HCT116 (cell line): Measurements from ENCODE around the gene STK39. TPM values are rescaled to one million over a fixed set of nuclear protein-coding genes. Genes with fewer than 3 reads are reported as not detected.

Experiments used
- ATAC-seq: fragments of 200-7000 bp; cut with Tn5 transposase; 2 replicates; pipeline ENCODE4 v1.9.1; 2020; ENCODE audit warnings: mild to moderate bottlenecking, moderate library complexity
- BruUV-seq: library from RNA; stranded (reverse); fragments of 400-500 nt; replicated peaks from 2 replicates; lab custom pipeline; 2021; lab: Mats Ljungman, UMichigan
- CTCF ChIA-PET: fragments of 300-600 bp; sonication (Branson Sonifier 250); formaldehyde crosslinking; loops from one replicate; lab custom pipeline; 2021; ENCODE audit warnings: antibody characterized with exemption; lab: Charles Lee
- POLR2A ChIA-PET: fragments of 300-600, 350-600 bp; sonication (Branson Sonifier 250); formaldehyde crosslinking; loops from one replicate; lab custom pipeline; 2021; ENCODE audit warnings: antibody characterized with exemption; lab: Charles Lee
- RAD21 ChIA-PET, 2 experiments: fragments of 300-600 bp; sonication (Branson Sonifier 250); formaldehyde crosslinking; loops; one replicate each; lab custom pipeline; 2023; ENCODE audit warnings: low total read pairs in 2 of 2; ENCODE audit not compliant: uncharacterized antibody in 2 of 2, unreplicated experiment in 2 of 2, low non-redundant PET in 1 of 2; lab: Charles Lee
- DNase-seq: peaks from one replicate; pipeline ENCODE4 v3.0.0-alpha.2; 2010; ENCODE audit warnings: low read depth, low spot score
- H2AFZ ChIP-seq: fragments of 200-600 bp; shearing (Covaris generic), sonication (generic); 2 replicates; pipeline ENCODE4 v1.6.1; 2017; ENCODE audit warnings: low read depth, mixed run types, mixed read lengths, antibody characterized with exemption, low read length; ENCODE audit not compliant: poor library complexity, severe bottlenecking
- H3K27ac ChIP-seq: 2 replicates; pipeline ENCODE4 v1.5.1; 2012; ENCODE audit warnings: low read depth, low read length
- H3K27me3 ChIP-seq: fragments of 200-600 bp; sonication (generic); 2 replicates; pipeline ENCODE4 v1.6.1; 2016; ENCODE audit warnings: mixed run types, low read length, mixed read lengths; ENCODE audit not compliant: insufficient read depth
- H3K36me3 ChIP-seq, 2 experiments: fragments of 200-500 bp in 1 of 2; fragments of 200-600 bp in 1 of 2; sonication (Bioruptor generic) in 1 of 2; sonication (generic) in 1 of 2; 2 replicates each; pipeline versions ENCODE4 v1.5.1 to v1.6.1; 2014 to 2016; ENCODE audit warnings: low read length in 2 of 2, inconsistent platforms in 1 of 2, mixed read lengths in 1 of 2, mixed run types in 1 of 2; ENCODE audit not compliant: insufficient read depth in 2 of 2, control insufficient read depth in 1 of 2
- H3K4me1 ChIP-seq, 2 experiments: fragments of 200-600 bp in 1 of 2; sonication (generic) in 1 of 2; 2 replicates each; pipeline versions ENCODE4 v1.5.1 to v1.6.1; 2012 to 2017; ENCODE audit warnings: low read length in 2 of 2, inconsistent platforms in 1 of 2, mild to moderate bottlenecking in 1 of 2, mixed read lengths in 1 of 2, mixed run types in 1 of 2, moderate library complexity in 1 of 2; ENCODE audit not compliant: insufficient read depth in 2 of 2, control insufficient read depth in 1 of 2
- H3K4me2 ChIP-seq: fragments of 200-600 bp; sonication (generic); 2 replicates; pipeline ENCODE4 v1.6.1; 2017; ENCODE audit warnings: mixed run types, low read length, mixed read lengths
- H3K4me3 ChIP-seq, 2 experiments: fragments of 200-600 bp in 1 of 2; sonication (generic) in 1 of 2; replicated peaks in 1 of 2; 2 replicates each; pipeline ENCODE4 v1.5.1; 2011 to 2016; ENCODE audit warnings: low read length in 2 of 2, control low read depth in 1 of 2, low read depth in 1 of 2, mild to moderate bottlenecking in 1 of 2, mixed read lengths in 1 of 2, mixed run types in 1 of 2
- H3K79me2 ChIP-seq: fragments of 200-600 bp; sonication (generic); 2 replicates; pipeline ENCODE4 v1.6.1; 2017; ENCODE audit warnings: mild to moderate bottlenecking, mixed run types, low read length, moderate library complexity, mixed read lengths; ENCODE audit not compliant: insufficient read depth
- H3K9ac ChIP-seq: fragments of 200-600 bp; sonication (generic); 2 replicates; pipeline ENCODE4 v1.6.1; 2016; ENCODE audit warnings: low read length, mixed read lengths
- H3K9me2 ChIP-seq: fragments of 200-600 bp; sonication (generic), shearing (Covaris generic); 2 replicates; pipeline ENCODE4 v1.6.1; 2017; ENCODE audit warnings: mixed run types, mild to moderate bottlenecking, moderate library complexity; ENCODE audit not compliant: insufficient read depth
- H3K9me3 ChIP-seq, 2 experiments: fragments of 200-500 bp in 1 of 2; fragments of 200-600 bp in 1 of 2; sonication (Bioruptor generic) in 1 of 2; sonication (generic) in 1 of 2; 2 replicates each; pipeline ENCODE4 v1.6.1; 2014 to 2017; ENCODE audit warnings: low read length in 2 of 2, mixed read lengths in 2 of 2, inconsistent platforms in 1 of 2, low read depth in 1 of 2, mild to moderate bottlenecking in 1 of 2, mixed run types in 1 of 2, moderate library complexity in 1 of 2; ENCODE audit not compliant: control insufficient read depth in 1 of 2, insufficient read depth in 1 of 2
- H4K20me1 ChIP-seq: fragments of 200-600 bp; sonication (generic), shearing (Covaris generic); 2 replicates; pipeline ENCODE4 v1.6.1; 2017; ENCODE audit warnings: mixed run types, mild to moderate bottlenecking, moderate library complexity; ENCODE audit not compliant: insufficient read depth
- CBX3 ChIP-seq: IDR thresholded peaks from 2 replicates; pipeline ENCODE4 v1.6.1; 2012; ENCODE audit warnings: low read depth
- CEBPB ChIP-seq: IDR thresholded peaks from 2 replicates; pipeline ENCODE4 v1.6.1; 2012; ENCODE audit warnings: low read depth
- EGR1 ChIP-seq: IDR thresholded peaks from 2 replicates; pipeline ENCODE4 v1.6.1; 2012; ENCODE audit warnings: low read depth
- EZH2 ChIP-seq: fragments of 200-600 bp; sonication (generic); IDR thresholded peaks from 2 replicates; pipeline ENCODE4 v1.6.1; 2017; ENCODE audit warnings: antibody characterized with exemption, mixed run types
- JUND ChIP-seq: IDR thresholded peaks from 2 replicates; pipeline ENCODE4 v1.6.1; 2012
- MAX ChIP-seq: IDR thresholded peaks from 2 replicates; pipeline ENCODE4 v1.6.1; 2012
- RAD21 ChIP-seq: IDR thresholded peaks from 2 replicates; pipeline ENCODE4 v1.6.1; 2012; ENCODE audit warnings: low read depth, mild to moderate bottlenecking
- SIN3A ChIP-seq: IDR thresholded peaks from 2 replicates; pipeline ENCODE4 v1.6.1; 2012; ENCODE audit warnings: low read depth
- SP1 ChIP-seq: IDR thresholded peaks from 2 replicates; pipeline ENCODE4 v1.6.1; 2012; ENCODE audit warnings: low read depth
- SRF ChIP-seq: IDR thresholded peaks from 2 replicates; pipeline ENCODE4 v1.6.1; 2012; ENCODE audit warnings: low read depth
- YY1 ChIP-seq: IDR thresholded peaks from 2 replicates; pipeline ENCODE4 v1.6.1; 2011; ENCODE audit warnings: low read length, low read depth, moderate library complexity, mild to moderate bottlenecking; ENCODE audit not compliant: insufficient replicate concordance; ENCODE audit errors: extremely low read depth
- ZBTB33 ChIP-seq: IDR thresholded peaks from 2 replicates; pipeline ENCODE4 v1.6.1; 2011; ENCODE audit warnings: mild to moderate bottlenecking, low read length, moderate library complexity; ENCODE audit not compliant: insufficient replicate concordance; ENCODE audit errors: extremely low read depth
- ZFX ChIP-seq: fragments of 450-650 bp; IDR thresholded peaks from 2 replicates; pipeline ENCODE4 v1.6.1; 2017
- ZNF274 ChIP-seq: fragments of 200-500 bp; sonication (Bioruptor generic); IDR thresholded peaks from 2 replicates; pipeline ENCODE4 v1.6.1; 2014; ENCODE audit warnings: mild to moderate bottlenecking, low read depth, low read length, inconsistent platforms
- intact Hi-C: fragments of 100-400 bp; cut with micrococcal nuclease; formaldehyde crosslinking; loops from 2 replicates; pipeline ENCODE4 v1.10.0; 2022
- total RNA-seq: library from RNA; stranded (reverse); gene quantifications from one replicate; pipeline ENCODE4 v1.2.1, GENCODE V29; 2021; ENCODE audit not compliant: unreplicated experiment

The STK39 gene
- total RNA-seq, 1 experiment from 2014 or later, result 118 TPM

- Histone ChIP-seq H3K4me2 (no peak overlapping the region), H3K27me3 (no peaks in the 10 kb centered on the region), H3K27ac (no peak overlapping the region), H3K9me3 (no peaks in the 10 kb centered on the region), H4K20me1 (no peaks in the 10 kb centered on the region), H3K4me1 (no peaks in the 10 kb centered on the region), H3K4me3 (no peak overlapping the region), H3K9ac (no peak overlapping the region), H3K9me2 (no peaks in the 10 kb centered on the region), H2AFZ (no peak overlapping the region), H3K36me3 (0 out of 4 replicates have a peak, but pooled peaks cover 0 to 6% of the 10 kb centered on the region in 2 experiments), H3K79me2 (no peaks in the 10 kb centered on the region)
- intact Hi-C loops, result no loop called here
- TF ChIP-seq MAX (no peak), ZFX (no peak), JUND (no peak), SRF (no peak), CBX3 (no peak), CEBPB (no peak), EGR1 (no peak), EZH2 (no peak), SP1 (no peak), YY1 (no peak), SIN3A (no peak), RAD21 (no peak), ZNF274 (no peak), ZBTB33 (no peak)
- no peak for ATAC-seq
- no TSS peak for BruUV-seq
- no peak for DNase-seq
- CTCF ChIA-PET, result no interaction called here
- POLR2A ChIA-PET, result no interaction called here
- RAD21 ChIA-PET, result no interaction called here
Measured at GRCh38 chr2:167955264-167955906, 292.0 kb downstream of the STK39 start.
